LNCaP clone FGC (cell line): Measurements from ENCODE around the gene BHLHE23.
"Not testable (repeated sequence)": the region's sequence is repeated elsewhere in the genome, so short reads cannot be mapped to it uniquely, and the experiment has no call there.

Source experiments
- DNase-seq: peaks from one replicate; pipeline ENCODE4 v3.0.0-alpha.2; 2011; ENCODE audit warnings: low read depth
- H3K4me3 ChIP-seq: 2 replicates; pipeline ENCODE4 v1.5.1; 2011; ENCODE audit warnings: mild to moderate bottlenecking, low read depth, low read length, control low read depth
- CTCF ChIP-seq: IDR thresholded peaks from 2 replicates; pipeline ENCODE4 v1.5.1; 2012; ENCODE audit warnings: mild to moderate bottlenecking; ENCODE audit not compliant: control insufficient read depth, insufficient read depth; ENCODE audit errors: extremely low read depth

The BHLHE23 gene

GRCh38 chr20:63043348-63044203 is 36.8 kb upstream of the BHLHE23 start:
- DNase-seq, result no peak
- no peak for TF ChIP-seq CTCF
- H3K4me3 ChIP-seq, result no peak overlapping the region

DNA sequence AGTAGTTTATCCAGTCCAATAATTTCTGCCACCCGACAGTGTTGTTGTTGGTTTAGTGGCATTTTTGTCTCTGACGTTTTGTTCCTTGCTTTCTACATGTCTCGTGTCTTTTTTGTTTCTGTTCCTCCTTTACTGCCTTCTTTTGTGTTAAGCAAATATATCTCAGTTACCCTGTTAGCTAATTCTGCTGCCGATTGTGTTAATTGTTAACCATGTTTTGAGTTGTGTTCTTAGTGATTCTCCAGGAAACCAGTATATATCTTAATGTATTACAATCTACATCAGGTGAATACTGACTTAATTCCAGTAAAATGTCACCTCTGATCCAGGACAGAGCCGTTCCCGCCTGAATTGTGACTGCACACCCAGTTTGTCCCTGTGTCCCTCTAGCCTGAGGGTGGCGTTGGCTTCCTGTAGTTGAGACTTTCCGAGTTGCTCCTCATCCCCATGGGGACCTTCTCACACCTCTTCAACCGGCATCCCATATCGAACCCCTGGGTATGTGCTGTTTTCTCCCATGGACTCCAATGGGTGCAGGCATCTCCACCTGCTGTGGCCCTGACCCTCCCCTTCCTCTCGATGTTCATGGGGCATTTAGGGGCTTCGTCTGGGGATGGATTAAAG is 35.8 kb upstream of the BHLHE23 start:
- no peak for TF ChIP-seq CTCF
- no peak overlapping the region for H3K4me3 ChIP-seq
- no peak for DNase-seq

DNA sequence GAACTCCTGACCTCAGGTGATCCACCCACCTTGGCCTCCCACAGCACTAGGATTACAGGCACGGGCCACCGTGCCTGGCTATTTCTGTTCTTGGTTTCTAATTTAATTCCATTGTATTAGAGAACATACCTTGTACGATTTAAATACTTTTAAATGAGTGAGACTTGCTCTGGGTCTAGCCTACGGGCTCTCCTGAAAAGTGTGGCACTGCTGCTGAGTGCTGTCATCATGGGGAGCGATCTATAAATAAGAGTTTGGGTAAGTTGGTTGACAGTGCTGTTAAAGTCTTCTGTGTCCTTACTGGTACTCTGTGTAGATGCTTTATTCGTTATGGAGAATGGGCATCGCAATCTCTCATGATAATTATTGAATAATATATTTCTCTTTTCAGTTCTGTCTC is 35.0 kb upstream of the BHLHE23 start:
- DNase-seq, result no peak
- H3K4me3 ChIP-seq, result no peak overlapping the region
- TF ChIP-seq CTCF, result no peak

GRCh38 chr20:63037669-63038268 is 31.0 kb upstream of the BHLHE23 start:
- no peak overlapping the region for H3K4me3 ChIP-seq
- TF ChIP-seq CTCF, result no peak
- no peak for DNase-seq

DNA sequence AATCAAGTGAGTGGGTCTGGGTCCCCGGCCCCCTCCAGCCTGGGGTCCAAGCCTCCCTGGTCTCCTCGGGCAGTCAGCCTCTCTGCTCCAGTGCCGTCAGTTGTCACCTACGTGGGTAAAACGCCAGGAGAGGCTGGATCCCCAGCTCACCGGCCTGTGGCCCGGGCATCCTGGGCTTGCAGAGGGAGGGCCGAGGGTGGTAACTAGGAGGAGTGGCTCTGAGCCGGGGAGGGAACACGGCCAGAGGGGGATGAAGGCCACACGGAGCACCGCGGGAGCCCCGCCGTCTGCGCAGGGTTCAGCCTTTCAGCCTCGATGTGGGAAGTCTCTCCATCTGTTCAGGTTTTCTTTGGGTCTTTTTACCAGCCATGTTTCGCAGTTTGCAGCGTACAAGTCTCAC is 29.5 kb upstream of the BHLHE23 start:
- no peak for TF ChIP-seq CTCF
- no peak for DNase-seq
- H3K4me3 ChIP-seq, result no peak overlapping the region

- no peak overlapping the region for H3K4me3 ChIP-seq
- DNase-seq, result no peak
- TF ChIP-seq CTCF, result no peak
These were observed 28.9 kb upstream of the BHLHE23 start for GRCh38 chr20:63035603-63036185.

DNA sequence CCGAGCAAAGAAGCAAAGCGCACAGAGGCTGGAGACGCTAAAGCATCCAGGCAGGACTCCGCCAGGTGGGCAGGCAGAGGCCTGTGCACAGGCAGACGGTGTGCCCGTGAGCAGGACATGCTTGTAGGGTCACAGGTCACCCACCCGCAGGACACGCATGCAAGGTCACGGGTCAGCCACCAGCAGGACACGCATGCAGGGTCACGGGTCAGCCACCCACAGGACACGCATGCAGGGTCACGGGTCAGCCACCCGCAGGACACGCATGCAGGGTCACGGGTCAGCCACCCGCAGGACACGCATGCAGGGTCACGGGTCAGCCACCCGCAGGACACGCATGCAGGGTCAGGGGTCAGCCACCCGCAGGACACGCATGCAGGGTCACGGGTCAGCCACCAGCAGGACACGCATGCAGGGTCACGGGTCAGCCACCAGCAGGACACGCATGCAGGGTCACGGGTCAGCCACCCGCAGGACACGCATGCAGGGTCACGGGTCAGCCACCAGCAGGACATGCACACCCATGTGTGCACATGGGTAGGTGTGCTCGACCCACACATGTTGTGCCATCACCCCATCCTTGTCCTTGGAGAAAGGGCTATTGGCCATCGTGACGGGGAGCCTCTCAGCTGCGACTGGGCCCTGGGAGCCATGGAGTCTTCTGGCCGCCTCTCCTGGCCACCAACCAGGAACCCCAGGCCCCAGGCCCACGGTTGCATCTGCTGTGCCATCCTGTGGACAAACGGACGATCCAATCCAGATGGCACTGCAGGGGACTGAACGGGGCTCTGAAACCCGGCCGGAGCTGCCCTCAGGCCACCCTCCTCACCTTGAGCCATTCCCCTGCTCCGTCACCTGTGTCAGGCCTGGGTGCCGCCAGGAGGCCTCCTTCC is 28.2 kb upstream of the BHLHE23 start:
- DNase-seq, result not testable (repeated sequence)

More for the DNA sequence above, 28.2 kb upstream of the BHLHE23 start:
- H3K4me3 ChIP-seq, result not testable (repeated sequence)
